Glutamatergic neuron (in vitro differentiated cells): ENCODE measurements around the gene VSTM5. TPM values are rescaled to one million over a fixed set of nuclear protein-coding genes. Genes with fewer than 3 reads are reported as not detected.

Experiments used
- DNase-seq: peaks from one replicate; pipeline ENCODE4 v3.0.0; 2022
- H3K27ac Mint-ChIP-seq: one replicate; pipeline ENCODE4 v1.8.0; 2020; ENCODE audit warnings: mild to moderate bottlenecking, mixed read lengths, inconsistent platforms; ENCODE audit not compliant: unreplicated experiment
- H3K27me3 Mint-ChIP-seq: one replicate; pipeline ENCODE4 v1.8.0; 2020; ENCODE audit warnings: mild to moderate bottlenecking, moderate library complexity, mixed read lengths, inconsistent platforms; ENCODE audit not compliant: unreplicated experiment
- H3K36me3 Mint-ChIP-seq: one replicate; pipeline ENCODE4 v1.8.0; 2020; ENCODE audit warnings: mild to moderate bottlenecking, mixed read lengths, inconsistent platforms; ENCODE audit not compliant: unreplicated experiment
- H3K4me1 Mint-ChIP-seq: one replicate; pipeline ENCODE4 v1.8.0; 2020; ENCODE audit warnings: mild to moderate bottlenecking, low read depth, mixed read lengths, inconsistent platforms; ENCODE audit not compliant: unreplicated experiment
- H3K4me3 Mint-ChIP-seq: one replicate; pipeline ENCODE4 v1.8.0; 2020; ENCODE audit warnings: mild to moderate bottlenecking, mixed read lengths, inconsistent platforms; ENCODE audit not compliant: unreplicated experiment
- H3K9me3 Mint-ChIP-seq: one replicate; pipeline ENCODE4 v1.8.0; 2020; ENCODE audit warnings: mild to moderate bottlenecking, moderate library complexity, mixed read lengths, inconsistent platforms; ENCODE audit not compliant: unreplicated experiment
- CTCF ChIP-seq: fragments of 200-600 bp; sonication (generic); IDR thresholded peaks from one replicate; pipeline ENCODE4 v1.5.0; 2021; ENCODE audit not compliant: partially characterized antibody, unreplicated experiment
- total RNA-seq: library from RNA; stranded (reverse); fragmentation: NEBNext Ultra II Directional; extraction: Animal tissue kit (Norgen Biotek cat#: 25700); gene quantifications from one replicate; pipeline ENCODE4 v1.2.1, GENCODE V29; 2021; ENCODE audit not compliant: unreplicated experiment

VSTM5 gene
- total RNA-seq, 1 donor from 2014 or later = 2.0 TPM

- Mint-ChIP-seq H3K9me3 (peaks cover 2% of the 10 kb centered on the region), H3K4me1 (peaks cover 17% of the 10 kb centered on the region)
Observed at GRCh38 chr11:93817426-93818348, 32.7 kb downstream of the VSTM5 start.

GRCh38 chr11:93814966-93815633 lies 35.3 kb downstream of the VSTM5 start:
- no peak for DNase-seq
- no peak overlapping the region for H3K4me3 Mint-ChIP-seq
- H3K36me3 Mint-ChIP-seq = no peaks in the 10 kb centered on the region
- no peaks in the 10 kb centered on the region for H3K9me3 Mint-ChIP-seq
- no peak for TF ChIP-seq CTCF
- H3K27me3 Mint-ChIP-seq = no peaks in the 10 kb centered on the region
- H3K27ac Mint-ChIP-seq = no peak overlapping the region
- H3K4me1 Mint-ChIP-seq = peaks cover 12% of the 10 kb centered on the region

More at GRCh38 chr11:93817426-93818348, 32.7 kb downstream of the VSTM5 start:
- H3K27me3 Mint-ChIP-seq = no peaks in the 10 kb centered on the region
- H3K4me3 Mint-ChIP-seq = no peak overlapping the region
- TF ChIP-seq CTCF = no peak
- DNase-seq = no peak
- no peak overlapping the region for H3K27ac Mint-ChIP-seq
- no peaks in the 10 kb centered on the region for H3K36me3 Mint-ChIP-seq

- H3K9me3 Mint-ChIP-seq = no peaks in the 10 kb centered on the region
- peaks cover 4% of the 10 kb centered on the region for H3K4me1 Mint-ChIP-seq
- H3K36me3 Mint-ChIP-seq = no peaks in the 10 kb centered on the region
- no peak for TF ChIP-seq CTCF
- H3K27me3 Mint-ChIP-seq = no peaks in the 10 kb centered on the region
- H3K4me3 Mint-ChIP-seq = no peak overlapping the region
- H3K27ac Mint-ChIP-seq = no peak overlapping the region
- DNase-seq = no peak
Observed at GRCh38 chr11:93813974-93814373, 36.4 kb downstream of the VSTM5 start.

- TF ChIP-seq CTCF = no peak
- Mint-ChIP-seq H3K36me3 (no peaks in the 10 kb centered on the region), H3K27ac (no peak overlapping the region), H3K27me3 (no peaks in the 10 kb centered on the region), H3K4me3 (no peak overlapping the region), H3K9me3 (no peaks in the 10 kb centered on the region), H3K4me1 (no peaks in the 10 kb centered on the region)
- DNase-seq = no peak
Observed at GRCh38 chr11:93807980-93808379, 42.4 kb downstream of the VSTM5 start.

GRCh38 chr11:93804879-93805278 lies 45.5 kb downstream of the VSTM5 start:
- Mint-ChIP-seq H3K27me3 (no peaks in the 10 kb centered on the region), H3K4me1 (no peaks in the 10 kb centered on the region), H3K9me3 (no peaks in the 10 kb centered on the region), H3K4me3 (no peak overlapping the region), H3K36me3 (no peaks in the 10 kb centered on the region), H3K27ac (no peak overlapping the region)
- DNase-seq = no peak
- TF ChIP-seq CTCF = no peak
